ENCODE data around the gene ZNF136.

Gene ZNF136

GRCh38 chr19:12139269-12139668, 23.6 kb upstream of the ZNF136 start:
- no peak for DNase-seq (ENCODE audit: low read depth)
- no peak for TF ChIP-seq CTCF (IDR thresholded peaks at IDR 0.05; ENCODE audit: low read length, missing control alignments)
- H3K4me3 ChIP-seq (replicated peaks; ENCODE audit: low read depth, low read length): peak overlapping the region; percentile 89

GRCh38 chr19:12139885-12140544, 22.9 kb upstream of the ZNF136 start, which contains the start of gene ZNF20:
ZNF20 (minus strand) TSS chr19:12140350; CDS start chr19:12140182, 168 bp downstream.
- H3K4me3 ChIP-seq (replicated peaks; ENCODE audit: low read depth, low read length): peak within 1 kb of the TSS; percentile 89
- TF ChIP-seq CTCF (IDR thresholded peaks at IDR 0.05; ENCODE audit: low read length, missing control alignments): no peak
- DNase-seq (ENCODE audit: low read depth): peak; percentile 93

- DNase-seq (ENCODE audit: low read depth): peak; percentile 88
- H3K4me3 ChIP-seq (replicated peaks; ENCODE audit: low read depth, low read length): peak overlapping the region; percentile 89
- peak; percentile 88 for TF ChIP-seq CTCF (IDR thresholded peaks at IDR 0.05; ENCODE audit: low read length, missing control alignments)
Observed at GRCh38 chr19:12140545-12141404, 22.1 kb upstream of the ZNF136 start.

GRCh38 chr19:12141405-12141736, 21.5 kb upstream of the ZNF136 start:
- H3K4me3 ChIP-seq (replicated peaks; ENCODE audit: low read depth, low read length): no peak overlapping the region
- no peak for DNase-seq (ENCODE audit: low read depth)
- no peak for TF ChIP-seq CTCF (IDR thresholded peaks at IDR 0.05; ENCODE audit: low read length, missing control alignments)

GRCh38 chr19:12145348-12145747, 17.5 kb upstream of the ZNF136 start:
- no peak for DNase-seq (ENCODE audit: low read depth)
- H3K4me3 ChIP-seq (replicated peaks; ENCODE audit: low read depth, low read length): no peak overlapping the region
- TF ChIP-seq CTCF (IDR thresholded peaks at IDR 0.05; ENCODE audit: low read length, missing control alignments): no peak

GRCh38 chr19:12155324-12155860, 7.5 kb upstream of the ZNF136 start:
- H3K4me3 ChIP-seq (replicated peaks; ENCODE audit: low read depth, low read length): peak overlapping the region; percentile 86
- DNase-seq (ENCODE audit: low read depth): no peak
- TF ChIP-seq CTCF (IDR thresholded peaks at IDR 0.05; ENCODE audit: low read length, missing control alignments): no peak

All from fibroblast of pulmonary artery (primary cell).